Measurements from ENCODE around the gene LGALS3.

- TF ChIP-seq CTCF (IDR thresholded peaks at IDR 0.05; ENCODE audit: low read depth, low read length, missing input control) (no peak), TAF1 (conservative IDR thresholded peaks at IDR 0.05) (no peak), GABPA (IDR thresholded peaks at IDR 0.05 in 1 of 2, conservative IDR thresholded peaks at IDR 0.05 in 1 of 2) (no peak), REST (IDR thresholded peaks at IDR 0.05) (no peak), EGR1 (IDR thresholded peaks at IDR 0.05; ENCODE audit: low read depth in 2 of 2) (no peak), ATF3 (IDR thresholded peaks at IDR 0.05) (no peak)
Observed at GRCh38 chr14:55125403-55125802, 3.6 kb upstream of the LGALS3 start.
